ENCODE results near the gene RCOR1. TPM values are rescaled to one million over a fixed set of nuclear protein-coding genes. Genes with fewer than 3 reads are reported as not detected.

RCOR1 gene
- total RNA-seq, 1 experiment from 2014 or later = 102 TPM

DNA sequence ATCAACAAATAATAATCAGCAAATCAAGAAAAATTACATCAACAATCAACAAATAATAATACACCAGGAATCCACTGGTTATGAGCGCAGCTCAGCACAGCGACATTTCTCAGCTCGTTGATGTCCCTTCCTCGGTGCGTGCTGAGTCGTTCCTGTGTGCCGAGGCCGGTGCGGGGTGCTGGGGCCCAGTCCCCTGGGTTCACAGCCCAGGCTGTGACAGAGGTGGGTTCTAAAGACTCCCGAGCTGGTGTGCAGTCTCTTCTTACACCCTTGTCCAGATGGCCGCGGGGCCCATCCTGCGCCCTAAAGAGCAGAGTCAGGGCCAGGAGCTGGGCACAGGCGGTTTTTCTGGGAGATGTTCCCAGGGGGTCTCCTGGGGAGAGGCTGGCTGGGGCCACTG lies 157.9 kb downstream of the RCOR1 start:
- no peak for DNase-seq (ENCODE audit: low spot score)
- no peak overlapping the region for H3K4me3 ChIP-seq (ENCODE audit: low read depth, low read length, poor library complexity, severe bottlenecking)
- ChIA-PET CTCF (no interaction called here), POLR2A (ENCODE audit: low non-redundant PET) (no interaction called here)
- TF ChIP-seq, protein P1, sequence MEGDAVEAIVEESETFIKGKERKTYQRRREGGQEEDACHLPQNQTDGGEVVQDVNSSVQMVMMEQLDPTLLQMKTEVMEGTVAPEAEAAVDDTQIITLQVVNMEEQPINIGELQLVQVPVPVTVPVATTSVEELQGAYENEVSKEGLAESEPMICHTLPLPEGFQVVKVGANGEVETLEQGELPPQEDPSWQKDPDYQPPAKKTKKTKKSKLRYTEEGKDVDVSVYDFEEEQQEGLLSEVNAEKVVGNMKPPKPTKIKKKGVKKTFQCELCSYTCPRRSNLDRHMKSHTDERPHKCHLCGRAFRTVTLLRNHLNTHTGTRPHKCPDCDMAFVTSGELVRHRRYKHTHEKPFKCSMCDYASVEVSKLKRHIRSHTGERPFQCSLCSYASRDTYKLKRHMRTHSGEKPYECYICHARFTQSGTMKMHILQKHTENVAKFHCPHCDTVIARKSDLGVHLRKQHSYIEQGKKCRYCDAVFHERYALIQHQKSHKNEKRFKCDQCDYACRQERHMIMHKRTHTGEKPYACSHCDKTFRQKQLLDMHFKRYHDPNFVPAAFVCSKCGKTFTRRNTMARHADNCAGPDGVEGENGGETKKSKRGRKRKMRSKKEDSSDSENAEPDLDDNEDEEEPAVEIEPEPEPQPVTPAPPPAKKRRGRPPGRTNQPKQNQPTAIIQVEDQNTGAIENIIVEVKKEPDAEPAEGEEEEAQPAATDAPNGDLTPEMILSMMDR (conservative IDR thresholded peaks at IDR 0.05; ENCODE audit: low read depth, low read length) = no peak
- no peak for TF ChIP-seq EZH2 (IDR thresholded peaks at IDR 0.05; ENCODE audit: borderline replicate concordance, low read depth, low read length, poor library complexity, severe bottlenecking)
- H3K27ac ChIP-seq (ENCODE audit: low read depth, low read length, poor library complexity, severe bottlenecking) = no peak overlapping the region
- intact Hi-C loops (cut with micrococcal nuclease; ENCODE audit: unreplicated experiment) = no loop called here
- H3K27me3 ChIP-seq (replicated peaks; ENCODE audit: insufficient read depth, low read depth, low read length, poor library complexity) = no peaks in the 10 kb centered on the region
- H3K36me3 ChIP-seq (ENCODE audit: insufficient read depth, low read length, poor library complexity, severe bottlenecking) = peaks cover 3% of the 10 kb centered on the region
- BruUV-seq (replicated peaks) = no TSS peak
- H3K4me1 ChIP-seq (ENCODE audit: insufficient read depth, low read length, poor library complexity, severe bottlenecking) = no peaks in the 10 kb centered on the region
- H3K9me3 ChIP-seq (ENCODE audit: low read depth, low read length, poor library complexity, severe bottlenecking) = no peaks in the 10 kb centered on the region

DNA sequence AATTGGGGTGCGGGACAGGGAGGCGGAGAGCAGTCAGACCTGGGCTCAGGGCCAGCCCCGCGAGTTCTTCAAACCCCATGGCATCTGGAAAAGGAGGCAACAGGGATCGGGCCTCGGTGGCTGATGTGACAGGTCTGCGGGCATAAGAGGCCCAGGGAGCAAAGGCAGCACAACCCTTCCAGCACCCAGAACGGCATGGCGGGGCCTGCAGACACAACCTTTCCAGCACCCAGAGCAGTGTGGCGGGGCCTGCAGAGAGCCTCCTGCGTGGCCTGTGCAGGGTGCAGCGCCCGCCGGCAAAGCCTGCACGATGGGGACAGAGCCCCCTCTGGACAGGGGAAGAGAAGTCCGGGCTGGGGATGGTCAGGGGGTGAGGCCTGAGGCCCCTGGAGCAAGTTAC lies 158.6 kb downstream of the RCOR1 start:
- no peak overlapping the region for H3K27ac ChIP-seq (ENCODE audit: low read depth, low read length, poor library complexity, severe bottlenecking)
- intact Hi-C loops (cut with micrococcal nuclease; ENCODE audit: unreplicated experiment) = no loop called here
- no peak for DNase-seq (ENCODE audit: low spot score)
- no TSS peak for BruUV-seq (replicated peaks)
- POLR2A ChIA-PET (ENCODE audit: low non-redundant PET) = no interaction called here
- no peaks in the 10 kb centered on the region for H3K4me1 ChIP-seq (ENCODE audit: insufficient read depth, low read length, poor library complexity, severe bottlenecking)
- CTCF ChIA-PET = no interaction called here
- H3K36me3 ChIP-seq (ENCODE audit: insufficient read depth, low read length, poor library complexity, severe bottlenecking) = peaks cover 3% of the 10 kb centered on the region
- no peak for TF ChIP-seq EZH2 (IDR thresholded peaks at IDR 0.05; ENCODE audit: borderline replicate concordance, low read depth, low read length, poor library complexity, severe bottlenecking)
- TF ChIP-seq, protein P1 (conservative IDR thresholded peaks at IDR 0.05; ENCODE audit: low read depth, low read length) = no peak
- H3K4me3 ChIP-seq (ENCODE audit: low read depth, low read length, poor library complexity, severe bottlenecking) = no peak overlapping the region
- H3K9me3 ChIP-seq (ENCODE audit: low read depth, low read length, poor library complexity, severe bottlenecking) = no peaks in the 10 kb centered on the region
- H3K27me3 ChIP-seq (replicated peaks; ENCODE audit: insufficient read depth, low read depth, low read length, poor library complexity) = no peaks in the 10 kb centered on the region

GRCh38 chr14:102752239-102752847 lies 159.9 kb downstream of the RCOR1 start:
- H3K36me3 ChIP-seq (ENCODE audit: insufficient read depth, low read length, poor library complexity, severe bottlenecking) = peaks cover 2% of the 10 kb centered on the region
- ChIA-PET CTCF (no interaction called here), POLR2A (ENCODE audit: low non-redundant PET) (no interaction called here)
- H3K27me3 ChIP-seq (replicated peaks; ENCODE audit: insufficient read depth, low read depth, low read length, poor library complexity) = no peaks in the 10 kb centered on the region
- H3K9me3 ChIP-seq (ENCODE audit: low read depth, low read length, poor library complexity, severe bottlenecking) = no peaks in the 10 kb centered on the region
- no peaks in the 10 kb centered on the region for H3K4me1 ChIP-seq (ENCODE audit: insufficient read depth, low read length, poor library complexity, severe bottlenecking)
- no peak for DNase-seq (ENCODE audit: low spot score)
- intact Hi-C loops (cut with micrococcal nuclease; ENCODE audit: unreplicated experiment) = no loop called here
- no peak overlapping the region for H3K4me3 ChIP-seq (ENCODE audit: low read depth, low read length, poor library complexity, severe bottlenecking)
- no TSS peak for BruUV-seq (replicated peaks)
- TF ChIP-seq EZH2 (IDR thresholded peaks at IDR 0.05; ENCODE audit: borderline replicate concordance, low read depth, low read length, poor library complexity, severe bottlenecking) = no peak
- TF ChIP-seq, protein P1 (conservative IDR thresholded peaks at IDR 0.05; ENCODE audit: low read depth, low read length) = no peak
- H3K27ac ChIP-seq (ENCODE audit: low read depth, low read length, poor library complexity, severe bottlenecking) = no peak overlapping the region
